B cell (primary cell): ENCODE results near the gene VPS45. TPM values are rescaled to one million over a fixed set of nuclear protein-coding genes. Genes with fewer than 3 reads are reported as not detected.

Experiments
- ATAC-seq: fragments of 200-7000 bp; cut with Tn5 transposase; one replicate; pipeline ENCODE4 v1.10.0; 2021; ENCODE audit warnings: low read depth, mild to moderate bottlenecking, moderate number of reproducible peaks, moderate library complexity
- CTCF ChIA-PET: fragments of 350-600 bp; sonication (Branson Sonifier 250); formaldehyde crosslinking; loops from one replicate; lab custom pipeline; 2021; ENCODE audit warnings: antibody characterized with exemption, inconsistent platforms; lab: Charles Lee
- POLR2A ChIA-PET: fragments of 350-600 bp; sonication (Branson Sonifier 250); formaldehyde crosslinking; loops from one replicate; lab custom pipeline; 2021; ENCODE audit warnings: antibody characterized with exemption; lab: Charles Lee
- DNase-seq: peaks from one replicate; pipeline ENCODE4 v3.0.0; 2013
- H2AFZ ChIP-seq: 2 replicates; pipeline ENCODE4 v1.6.1; 2012; ENCODE audit warnings: mild to moderate bottlenecking, low read depth, low read length; ENCODE audit not compliant: insufficient read depth, poor library complexity, severe bottlenecking
- H3K27ac ChIP-seq, 2 donors: 1 replicate in 1 of 2; 2 replicates in 1 of 2; pipeline ENCODE4 v1.5.1; 2012 to 2013; ENCODE audit warnings: low read length in 2 of 2, mild to moderate bottlenecking in 2 of 2, moderate library complexity in 1 of 2
- H3K27me3 ChIP-seq, 4 experiments: fragments of 200-600 bp in 1 of 4; sonication (generic) in 1 of 4; replicated peaks in 1 of 4; 1 replicate in 2 of 4; 2 replicates in 2 of 4; pipeline versions ENCODE4 v1.6.1 to v1.7.0; 2013 to 2016; ENCODE audit warnings: low read length in 3 of 4, mild to moderate bottlenecking in 2 of 4, mixed read lengths in 1 of 4, moderate library complexity in 1 of 4; ENCODE audit not compliant: insufficient read depth in 4 of 4, control insufficient read depth in 3 of 4; ENCODE audit errors: control extremely low read depth in 1 of 4
- H3K36me3 ChIP-seq, 2 experiments: replicated peaks in 1 of 2; 1 replicate in 1 of 2; 2 replicates in 1 of 2; pipeline versions ENCODE4 v1.6.1 to v1.7.1; 2013; ENCODE audit warnings: low read length in 1 of 2; ENCODE audit not compliant: insufficient read depth in 2 of 2, control insufficient read depth in 1 of 2; ENCODE audit errors: control extremely low read depth in 1 of 2, extremely low read depth in 1 of 2
- H3K4me1 ChIP-seq, 2 donors: fragments of 200-600 bp in 1 of 2; sonication (generic) in 1 of 2; 1 replicate in 1 of 2; 2 replicates in 1 of 2; pipeline versions ENCODE4 v1.5.1 to v1.6.1; 2013 to 2017; ENCODE audit warnings: low read length in 2 of 2; ENCODE audit not compliant: control insufficient read depth in 2 of 2, insufficient read depth in 2 of 2
- H3K4me2 ChIP-seq: replicated peaks from 2 replicates; pipeline ENCODE3; 2012; ENCODE audit warnings: mild to moderate bottlenecking, low read depth, low read length; ENCODE audit not compliant: poor library complexity, severe bottlenecking
- H3K4me3 ChIP-seq, 5 experiments: fragments of 200-600 bp in 1 of 5; sonication (generic) in 1 of 5; 1 replicate in 3 of 5; 2 replicates in 2 of 5; pipeline versions ENCODE4 v1.5.1 to v1.7.0; 2011 to 2016; ENCODE audit warnings: low read length in 4 of 5, mild to moderate bottlenecking in 4 of 5, low read depth in 2 of 5, control low read depth in 1 of 5, moderate library complexity in 1 of 5; ENCODE audit not compliant: insufficient read depth in 1 of 5; ENCODE audit errors: control extremely low read depth in 1 of 5, extremely low read depth in 1 of 5
- H3K79me2 ChIP-seq: fragments of 200-600 bp; sonication (generic); one replicate; pipeline ENCODE4 v1.6.0; 2016; ENCODE audit warnings: low read length; ENCODE audit not compliant: control insufficient read depth, insufficient read depth
- H3K9ac ChIP-seq: fragments of 200-600 bp; sonication (generic); 2 replicates; pipeline ENCODE4 v1.6.1; 2017; ENCODE audit warnings: mild to moderate bottlenecking, low read length, moderate library complexity
- H3K9me3 ChIP-seq, 3 donors: one replicate each; pipeline versions ENCODE4 v1.6.1 to v1.7.1; 2013; ENCODE audit warnings: low read length in 2 of 3; ENCODE audit not compliant: control insufficient read depth in 2 of 3, insufficient read depth in 1 of 3; ENCODE audit errors: control extremely low read depth in 1 of 3
- H4K20me1 ChIP-seq: 2 replicates; pipeline ENCODE4 v1.6.0; 2012; ENCODE audit warnings: mild to moderate bottlenecking, low read length; ENCODE audit not compliant: insufficient read depth, control insufficient read depth, poor library complexity, severe bottlenecking
- H3K27ac Mint-ChIP-seq: one replicate; pipeline ENCODE4 v1.8.0; 2021; ENCODE audit warnings: mixed read lengths
- H3K27me3 Mint-ChIP-seq: one replicate; pipeline ENCODE4 v1.8.0; 2021; ENCODE audit warnings: mixed read lengths
- H3K4me1 Mint-ChIP-seq: one replicate; pipeline ENCODE4 v1.8.0; 2021; ENCODE audit warnings: mixed read lengths
- H3K4me3 Mint-ChIP-seq: one replicate; pipeline ENCODE4 v1.8.0; 2021; ENCODE audit warnings: mixed read lengths
- H3K9me3 Mint-ChIP-seq: one replicate; pipeline ENCODE4 v1.8.0; 2022; ENCODE audit warnings: mixed read lengths; ENCODE audit not compliant: insufficient read depth
- CTCF ChIP-seq: fragments of 200-600 bp; IDR thresholded peaks from one replicate; pipeline ENCODE4 v1.8.0; 2022; ENCODE audit warnings: antibody characterized with exemption, mild to moderate bottlenecking
- EZH2 ChIP-seq: IDR thresholded peaks from 2 replicates; pipeline ENCODE4 v1.6.1; 2012; ENCODE audit warnings: borderline replicate concordance, low read depth, mild to moderate bottlenecking, moderate library complexity, low read length; ENCODE audit not compliant: insufficient read depth, poor library complexity, severe bottlenecking
- WGBS: methylation state at CpG from one replicate; pipeline ENCODE4 v1.1.5; 2013; ENCODE audit warnings: missing lambda C conversion rate; ENCODE audit not compliant: insufficient coverage; 5-methylcytosine and 5-hydroxymethylcytosine counted together
- intact Hi-C: fragments of 100-400 bp; cut with micrococcal nuclease; formaldehyde crosslinking; loops from one replicate; pipeline ENCODE4 v1.10.0; 2022
- polyA plus RNA-seq: library from polyadenylated mRNA; depleted of rRNA; stranded (reverse); fragments of >200 nt; gene quantifications from 2 replicates; pipeline ENCODE4 v1.2.3, GENCODE V29; 2012
- total RNA-seq, 2 donors: library from RNA; stranded (reverse); fragments of 120-200 nt in 1 of 2; gene quantifications; 1 replicate in 1 of 2; 2 replicates in 1 of 2; pipeline versions ENCODE4 v1.2.3 to v1.2.4, GENCODE V29; 2013 to 2022

The VPS45 gene
- total and polyA plus RNA-seq, 2 donors (not counting 1 experiment from before 2014, with no cell fraction given), result 23.4 to 49.1 TPM

GRCh38 chr1:150056407-150056806 lies 11.2 kb upstream of the VPS45 start:
- Histone ChIP-seq H3K79me2 (no peaks in the 10 kb centered on the region), H3K27me3 (no peaks in the 10 kb centered on the region), H3K36me3 (no peaks in the 10 kb centered on the region), H3K4me3 (no peak overlapping the region), H2AFZ (no peak overlapping the region), H3K4me2 (no peak overlapping the region), H3K4me1 (peaks cover 8% of the 10 kb centered on the region in 2 donors), H4K20me1 (no peaks in the 10 kb centered on the region), H3K9ac (no peak overlapping the region), H3K9me3 (no peaks in the 10 kb centered on the region), H3K27ac (no peak overlapping the region)
- Mint-ChIP-seq H3K4me3 (no peak overlapping the region), H3K27me3 (no peaks in the 10 kb centered on the region), H3K4me1 (peaks cover 17% of the 10 kb centered on the region), H3K9me3 (no peaks in the 10 kb centered on the region), H3K27ac (no peak overlapping the region)
- CTCF ChIA-PET, result interaction anchor here (1.6 to 3.5 kb wide), 2 partner anchors 59 to 95 kb away, joined by 4 to 30 read pairs; no protein-coding TSS in a partner anchor
- intact Hi-C loops, result no loop called here
- POLR2A ChIA-PET, result no interaction called here
- WGBS, result no CpG with 5 or more reads among the region's 1 CpG
- no peak for DNase-seq
- no peak for TF ChIP-seq CTCF
- no peak for TF ChIP-seq EZH2
- ATAC-seq, result no peak

- TF ChIP-seq EZH2 (no peak), CTCF (no peak)
- no peak for ATAC-seq
- Histone ChIP-seq H3K36me3 (no peaks in the 10 kb centered on the region), H3K79me2 (no peaks in the 10 kb centered on the region), H3K4me1 (no peaks in the 10 kb centered on the region), H2AFZ (no peak overlapping the region), H3K4me2 (no peak overlapping the region), H3K4me3 (no peak overlapping the region), H3K9me3 (no peaks in the 10 kb centered on the region), H3K27ac (no peak overlapping the region), H3K27me3 (no peaks in the 10 kb centered on the region), H3K9ac (no peak overlapping the region), H4K20me1 (no peaks in the 10 kb centered on the region)
- DNase-seq, result no peak
- WGBS, result no CpG with 5 or more reads among the region's 4 CpGs
- ChIA-PET CTCF (no interaction called here), POLR2A (no interaction called here)
- intact Hi-C loops, result no loop called here
- no peaks in the 10 kb centered on the region for H3K9me3 Mint-ChIP-seq
- H3K4me3 Mint-ChIP-seq, result no peak overlapping the region
- H3K27me3 Mint-ChIP-seq, result no peaks in the 10 kb centered on the region
- H3K4me1 Mint-ChIP-seq, result no peaks in the 10 kb centered on the region
- H3K27ac Mint-ChIP-seq, result no peak overlapping the region
Measured at GRCh38 chr1:150060260-150060659, 7.3 kb upstream of the VPS45 start.
